HEK293T (cell line): ENCODE results near the gene BPIFB3.

Experiments used
- ARNT ChIP-seq: fragments of 450-650 bp; IDR thresholded peaks from 2 replicates; pipeline ENCODE4 v1.6.1; 2017; ENCODE audit warnings: mild to moderate bottlenecking
- BHLHE40 ChIP-seq: fragments of 450-650 bp; IDR thresholded peaks from 2 replicates; pipeline ENCODE4 v1.6.1; 2016; ENCODE audit warnings: mild to moderate bottlenecking, moderate library complexity, borderline replicate concordance
- ELF4 ChIP-seq: fragments of 450-650 bp; IDR thresholded peaks from 2 replicates; pipeline ENCODE4 v1.6.1; 2017; ENCODE audit warnings: antibody characterized with exemption
- FOXM1 ChIP-seq: fragments of 450-650 bp; IDR thresholded peaks from 2 replicates; pipeline ENCODE4 v1.6.1; 2017; ENCODE audit warnings: mild to moderate bottlenecking, borderline replicate concordance
- L3MBTL2 ChIP-seq: fragments of 450-650 bp; conservative IDR thresholded peaks from 2 replicates; pipeline ENCODE4 v1.6.1; 2016; ENCODE audit warnings: mild to moderate bottlenecking
- LEF1 ChIP-seq: fragments of 450-650 bp; IDR thresholded peaks from 2 replicates; pipeline ENCODE4 v1.6.1; 2017; ENCODE audit warnings: mild to moderate bottlenecking, borderline replicate concordance
- SP1 ChIP-seq: fragments of 450-650 bp; IDR thresholded peaks from 2 replicates; pipeline ENCODE4 v1.6.1; 2017
- SUZ12 ChIP-seq: fragments of 450-650 bp; IDR thresholded peaks from 2 replicates; pipeline ENCODE4 v1.6.1; 2016; ENCODE audit warnings: mild to moderate bottlenecking
- ZNF384 ChIP-seq: fragments of 450-650 bp; IDR thresholded peaks from 2 replicates; pipeline ENCODE4 v1.6.1; 2016
- TF ChIP-seq, protein P1 (sequence below): fragments of 450-650 bp; IDR thresholded peaks from 2 replicates; pipeline ENCODE4 v1.6.1; 2016

- no peak for TF ChIP-seq SP1
- no peak for TF ChIP-seq ARNT
- no peak for TF ChIP-seq ZNF384
- no peak for TF ChIP-seq LEF1
- no peak for TF ChIP-seq SUZ12
- no peak for TF ChIP-seq FOXM1
- TF ChIP-seq L3MBTL2: no peak
- TF ChIP-seq ELF4: no peak
- no peak for TF ChIP-seq BHLHE40
- TF ChIP-seq, protein P1, sequence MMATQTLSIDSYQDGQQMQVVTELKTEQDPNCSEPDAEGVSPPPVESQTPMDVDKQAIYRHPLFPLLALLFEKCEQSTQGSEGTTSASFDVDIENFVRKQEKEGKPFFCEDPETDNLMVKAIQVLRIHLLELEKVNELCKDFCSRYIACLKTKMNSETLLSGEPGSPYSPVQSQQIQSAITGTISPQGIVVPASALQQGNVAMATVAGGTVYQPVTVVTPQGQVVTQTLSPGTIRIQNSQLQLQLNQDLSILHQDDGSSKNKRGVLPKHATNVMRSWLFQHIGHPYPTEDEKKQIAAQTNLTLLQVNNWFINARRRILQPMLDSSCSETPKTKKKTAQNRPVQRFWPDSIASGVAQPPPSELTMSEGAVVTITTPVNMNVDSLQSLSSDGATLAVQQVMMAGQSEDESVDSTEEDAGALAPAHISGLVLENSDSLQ: no peak
These were observed 56.6 kb downstream of the BPIFB3 start for GRCh38 chr20:33110147-33110825.
